ENCODE results near the gene CR1. TPM values are rescaled to one million over a fixed set of nuclear protein-coding genes. Genes with fewer than 3 reads are reported as not detected.
"Not testable (repeated sequence)": the region's sequence is repeated elsewhere in the genome, so short reads cannot be mapped to it uniquely, and the experiment has no call there.

Gene CR1
- total RNA-seq, 6 experiments from 2014 or later = 1.1 to 7.8 (median 2.0) TPM

DNA sequence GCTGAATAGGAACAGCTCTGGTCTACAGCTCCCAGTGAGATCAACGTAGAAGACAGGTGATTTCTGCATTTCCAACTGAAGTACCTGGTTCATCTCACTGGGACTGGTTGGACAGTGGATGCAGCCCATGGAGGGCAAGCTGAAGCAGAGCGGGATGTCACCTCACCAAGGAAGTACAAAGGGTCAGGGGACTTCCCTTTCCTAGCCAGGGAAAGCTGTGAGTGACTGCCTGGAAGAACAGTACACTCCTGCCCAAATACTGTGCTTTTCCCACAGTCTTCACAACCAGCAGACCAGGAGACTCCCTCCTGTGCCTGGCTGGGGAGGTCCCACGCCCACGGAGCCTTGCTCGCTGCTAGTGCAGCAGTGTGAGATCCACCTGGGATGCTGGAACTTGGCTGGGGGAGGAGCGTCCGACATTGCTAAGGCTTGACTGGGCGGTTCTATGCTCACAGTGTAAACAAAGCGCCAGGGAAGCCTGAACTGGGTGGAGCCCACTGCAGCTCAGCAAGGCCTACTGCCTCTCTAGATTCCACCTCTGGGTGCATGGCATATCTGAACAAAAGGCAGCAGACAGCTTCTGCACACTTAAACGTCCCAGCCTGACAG lies 163.7 kb downstream of the CR1 start:
- H3K27ac ChIP-seq = no peak overlapping the region
- no peaks in the 10 kb centered on the region for H3K27me3 ChIP-seq
- H3K4me3 ChIP-seq = no peak overlapping the region
- intact Hi-C loops (cut with DNase I) = no loop called here
- no peaks in the 10 kb centered on the region for H3K9me3 ChIP-seq
- H3K36me3 ChIP-seq = no peaks in the 10 kb centered on the region
- ATAC-seq (no peak), DNase-seq (no peak)
- no peaks in the 10 kb centered on the region for H3K4me1 ChIP-seq
- TF ChIP-seq POLR2A (IDR thresholded peaks at IDR 0.05) = no peak
- TF ChIP-seq, protein P1, sequence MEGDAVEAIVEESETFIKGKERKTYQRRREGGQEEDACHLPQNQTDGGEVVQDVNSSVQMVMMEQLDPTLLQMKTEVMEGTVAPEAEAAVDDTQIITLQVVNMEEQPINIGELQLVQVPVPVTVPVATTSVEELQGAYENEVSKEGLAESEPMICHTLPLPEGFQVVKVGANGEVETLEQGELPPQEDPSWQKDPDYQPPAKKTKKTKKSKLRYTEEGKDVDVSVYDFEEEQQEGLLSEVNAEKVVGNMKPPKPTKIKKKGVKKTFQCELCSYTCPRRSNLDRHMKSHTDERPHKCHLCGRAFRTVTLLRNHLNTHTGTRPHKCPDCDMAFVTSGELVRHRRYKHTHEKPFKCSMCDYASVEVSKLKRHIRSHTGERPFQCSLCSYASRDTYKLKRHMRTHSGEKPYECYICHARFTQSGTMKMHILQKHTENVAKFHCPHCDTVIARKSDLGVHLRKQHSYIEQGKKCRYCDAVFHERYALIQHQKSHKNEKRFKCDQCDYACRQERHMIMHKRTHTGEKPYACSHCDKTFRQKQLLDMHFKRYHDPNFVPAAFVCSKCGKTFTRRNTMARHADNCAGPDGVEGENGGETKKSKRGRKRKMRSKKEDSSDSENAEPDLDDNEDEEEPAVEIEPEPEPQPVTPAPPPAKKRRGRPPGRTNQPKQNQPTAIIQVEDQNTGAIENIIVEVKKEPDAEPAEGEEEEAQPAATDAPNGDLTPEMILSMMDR (IDR thresholded peaks at IDR 0.05) = no peak
- 66% methylated on average over 7 of the region's 10 CpGs for WGBS (ENCODE audit: insufficient coverage, low coverage, low lambda C conversion rate, missing lambda C conversion rate)

DNA sequence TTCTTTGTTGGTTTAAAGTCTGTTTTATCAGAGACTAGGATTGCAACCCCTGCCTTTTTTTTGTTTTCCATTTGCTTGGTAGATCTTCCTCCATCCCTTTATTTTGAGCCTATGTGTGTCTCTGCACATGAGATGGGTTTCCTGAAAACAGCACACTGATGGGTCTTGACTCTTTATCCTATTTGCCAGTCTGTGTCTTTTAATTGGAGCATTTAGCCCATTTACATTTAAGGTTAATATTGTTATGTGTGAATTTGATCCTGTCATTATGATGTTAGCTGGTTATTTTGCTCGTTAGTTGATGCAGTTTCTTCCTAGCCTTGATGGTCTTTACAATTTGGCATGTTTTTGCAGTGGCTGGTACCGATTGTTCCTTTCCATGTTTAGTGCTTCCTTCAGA lies 165.5 kb downstream of the CR1 start:
- ATAC-seq; H3K27me3 ChIP-seq; H3K4me3 ChIP-seq; DNase-seq; H3K4me1 ChIP-seq; intact Hi-C loops (cut with DNase I); H3K27ac ChIP-seq; H3K9me3 ChIP-seq; H3K36me3 ChIP-seq: not testable (repeated sequence)
- no CpG with 5 or more reads among the region's 2 CpGs for WGBS (ENCODE audit: insufficient coverage, low coverage, low lambda C conversion rate, missing lambda C conversion rate)

DNA sequence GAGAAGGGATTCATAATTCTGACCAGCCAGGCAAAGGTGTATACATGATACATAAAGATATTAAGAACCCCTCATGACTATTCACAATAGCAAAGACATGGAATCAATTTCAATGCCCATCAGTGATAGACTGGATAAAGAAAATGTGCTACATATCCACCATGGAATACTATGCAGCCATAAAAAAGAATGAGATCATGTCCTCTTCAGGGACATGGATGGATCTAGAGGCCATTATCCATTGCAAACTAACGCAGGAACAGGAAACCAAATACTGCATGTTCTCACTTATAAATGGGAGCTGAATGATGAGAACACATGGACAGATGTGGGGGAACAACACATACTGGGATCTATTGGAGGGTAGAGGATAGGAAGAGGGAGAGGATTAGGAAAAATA lies 170.4 kb downstream of the CR1 start:
- TF ChIP-seq, protein P1 (IDR thresholded peaks at IDR 0.05) = no peak
- TF ChIP-seq POLR2A (IDR thresholded peaks at IDR 0.05) = no peak
- H3K27me3 ChIP-seq = peaks cover 0 to 10% of the 10 kb centered on the region in 2 donors
- WGBS (ENCODE audit: insufficient coverage, low coverage, low lambda C conversion rate, missing lambda C conversion rate) = 50% methylated on average over 1 of the region's 1 CpG
- DNase-seq = no peak
- ATAC-seq = no peak
- H3K4me3 ChIP-seq = no peak overlapping the region
- intact Hi-C loops (cut with DNase I) = no loop called here
- no peaks in the 10 kb centered on the region for H3K9me3 ChIP-seq
- H3K36me3 ChIP-seq = no peaks in the 10 kb centered on the region
- H3K27ac ChIP-seq = no peak overlapping the region
- peaks cover 0 to 5% (median 0%) of the 10 kb centered on the region in 4 donors for H3K4me1 ChIP-seq

DNA sequence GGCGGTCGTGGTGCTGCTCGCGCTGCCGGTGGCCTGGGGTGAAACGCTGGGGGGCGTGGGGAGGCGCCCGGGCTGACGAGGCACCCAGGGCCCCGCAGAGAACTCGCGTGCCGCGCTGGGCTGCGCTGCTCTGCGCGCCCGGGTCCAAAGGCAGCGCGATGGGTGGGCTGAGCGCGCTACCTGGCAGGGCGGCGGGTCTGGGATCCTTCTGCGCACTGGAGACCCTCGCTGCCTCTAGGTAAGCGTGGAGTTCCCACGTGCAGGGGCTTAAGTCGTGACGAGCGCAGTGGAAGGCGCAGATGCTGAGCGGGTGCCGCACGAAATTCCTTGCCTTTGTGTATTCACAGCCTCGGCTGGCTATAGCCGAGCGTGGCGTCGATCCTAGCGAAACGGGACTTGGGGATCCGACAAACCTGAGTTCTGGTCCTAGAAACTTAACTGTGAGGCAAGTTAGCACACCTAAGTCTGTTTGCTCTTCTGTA lies 173.6 kb downstream of the CR1 start:
- WGBS (ENCODE audit: insufficient coverage, low coverage, low lambda C conversion rate, missing lambda C conversion rate) = 5% methylated on average over 17 of the region's 44 CpGs
- Histone ChIP-seq H3K27me3 (peaks cover 0 to 10% of the 10 kb centered on the region in 2 donors), H3K27ac (no peak overlapping the region), H3K4me1 (peaks cover 0 to 5% (median 0%) of the 10 kb centered on the region in 4 donors), H3K9me3 (no peaks in the 10 kb centered on the region), H3K36me3 (no peaks in the 10 kb centered on the region), H3K4me3 (peak overlapping the region in 2 of 3 donors; percentile 9 to 16)
- peak in 3 of 4 donors; percentile 19 to 42 (median 24) for ATAC-seq
- TF ChIP-seq, protein P1 (IDR thresholded peaks at IDR 0.05) = no peak
- TF ChIP-seq POLR2A (IDR thresholded peaks at IDR 0.05) = no peak
- DNase-seq = no peak
- intact Hi-C loops (cut with DNase I) = no loop called here

DNA sequence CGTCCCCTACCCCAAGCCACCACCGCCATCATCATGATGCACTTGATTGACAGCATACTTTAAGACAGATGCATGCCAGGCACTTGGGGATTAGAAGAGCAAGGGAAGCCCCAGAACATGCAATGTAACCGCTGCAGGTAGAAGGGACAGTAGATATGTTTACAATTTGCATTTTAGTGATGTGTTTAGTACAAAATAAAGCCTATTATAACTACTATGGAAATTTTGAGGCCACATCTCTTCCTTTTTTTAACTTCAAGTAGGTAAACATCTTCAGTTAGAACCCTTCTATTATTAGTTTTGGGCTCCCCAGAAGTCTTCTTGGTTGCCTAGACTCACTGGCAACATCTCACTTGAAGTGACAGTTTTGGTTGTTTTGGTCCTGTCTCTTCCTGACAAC lies 174.2 kb downstream of the CR1 start:
- no peaks in the 10 kb centered on the region for H3K9me3 ChIP-seq
- 89% methylated on average over 1 of the region's 3 CpGs for WGBS (ENCODE audit: insufficient coverage, low coverage, low lambda C conversion rate, missing lambda C conversion rate)
- H3K4me1 ChIP-seq = peaks cover 0 to 5% (median 0%) of the 10 kb centered on the region in 4 donors
- H3K27me3 ChIP-seq = peaks cover 0 to 10% of the 10 kb centered on the region in 2 donors
- no peak overlapping the region for H3K4me3 ChIP-seq
- intact Hi-C loops (cut with DNase I) = no loop called here
- ATAC-seq (no peak), DNase-seq (no peak)
- no peaks in the 10 kb centered on the region for H3K36me3 ChIP-seq
- TF ChIP-seq, protein P1 (IDR thresholded peaks at IDR 0.05) = no peak
- no peak for TF ChIP-seq POLR2A (IDR thresholded peaks at IDR 0.05)
- no peak overlapping the region for H3K27ac ChIP-seq

Measured in right lobe of liver (tissue), 6 donors.